GM18873 (cell line): Measurements from ENCODE around the gene MIXL1.
"Not testable (repeated sequence)": the region's sequence is repeated elsewhere in the genome, so short reads cannot be mapped to it uniquely, and the experiment has no call there.

Experiments used
- ATAC-seq: cut with Tn5 transposase; IDR thresholded peaks from one replicate; pipeline ENCODE4 v1.9.1; 2021; ENCODE audit warnings: mild to moderate bottlenecking, moderate library complexity, moderate number of reproducible peaks; ENCODE audit not compliant: unreplicated experiment, low FRiP score

The MIXL1 gene

DNA sequence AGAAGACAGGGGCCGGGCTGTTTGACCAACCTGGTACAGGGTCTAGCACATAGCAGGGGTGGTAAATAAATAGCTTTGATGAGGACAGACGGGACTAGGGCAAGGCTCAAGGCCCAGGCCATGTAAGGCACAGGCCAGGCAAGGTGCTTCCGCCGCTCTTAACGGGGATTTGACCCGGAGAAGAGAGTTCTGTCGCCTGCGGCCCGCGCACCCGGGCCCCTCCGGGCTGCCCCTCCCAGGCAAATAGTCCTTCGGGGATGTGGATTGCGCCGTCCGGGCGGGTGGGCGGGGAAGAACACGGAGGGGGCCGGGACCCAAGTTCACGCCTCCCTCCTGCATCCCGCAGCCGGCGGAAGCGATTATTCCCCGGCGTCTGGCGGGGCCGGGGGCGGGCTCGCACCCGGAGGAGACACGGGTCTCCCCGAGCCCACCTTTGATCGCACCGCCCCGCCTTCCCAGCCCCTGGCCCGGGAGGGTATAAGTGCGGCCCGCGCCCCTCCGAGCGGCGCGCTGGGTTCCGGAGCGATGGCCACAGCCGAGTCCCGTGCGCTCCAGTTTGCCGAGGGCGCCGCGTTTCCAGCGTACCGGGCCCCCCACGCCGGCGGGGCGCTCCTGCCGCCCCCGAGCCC, at the start of gene MIXL1:
Gene MIXL1 (plus strand): TSS at position 508 of the 629 bp plus-strand sequence. CDS start 18 bp downstream, at position 526.
- ATAC-seq, result peak; percentile 9

DNA sequence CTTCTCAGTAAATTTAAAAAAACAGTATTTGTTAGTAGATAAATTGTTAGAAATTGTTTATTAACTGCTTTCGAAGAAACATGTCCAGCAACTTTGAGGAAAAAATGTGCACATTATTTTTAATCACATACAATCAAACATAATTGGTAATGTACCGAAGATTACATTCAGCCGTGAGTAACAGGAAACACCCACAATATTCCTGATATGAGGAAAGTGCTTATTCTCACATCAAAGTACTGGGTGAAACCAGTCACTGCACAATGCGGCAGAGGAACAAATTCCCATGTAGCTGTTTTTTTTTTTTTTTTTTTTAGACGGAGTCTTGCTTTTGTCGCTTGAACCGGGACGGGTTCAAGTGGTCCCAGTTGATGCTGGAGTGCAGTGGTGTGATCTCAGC, 46.6 kb upstream of the MIXL1 start:
- no peak for ATAC-seq

GRCh38 chr1:226181996-226182714, 41.3 kb upstream of the MIXL1 start:
- ATAC-seq, result no peak

- no peak for ATAC-seq
Measured at GRCh38 chr1:226185141-226186036, 38.1 kb upstream of the MIXL1 start.

DNA sequence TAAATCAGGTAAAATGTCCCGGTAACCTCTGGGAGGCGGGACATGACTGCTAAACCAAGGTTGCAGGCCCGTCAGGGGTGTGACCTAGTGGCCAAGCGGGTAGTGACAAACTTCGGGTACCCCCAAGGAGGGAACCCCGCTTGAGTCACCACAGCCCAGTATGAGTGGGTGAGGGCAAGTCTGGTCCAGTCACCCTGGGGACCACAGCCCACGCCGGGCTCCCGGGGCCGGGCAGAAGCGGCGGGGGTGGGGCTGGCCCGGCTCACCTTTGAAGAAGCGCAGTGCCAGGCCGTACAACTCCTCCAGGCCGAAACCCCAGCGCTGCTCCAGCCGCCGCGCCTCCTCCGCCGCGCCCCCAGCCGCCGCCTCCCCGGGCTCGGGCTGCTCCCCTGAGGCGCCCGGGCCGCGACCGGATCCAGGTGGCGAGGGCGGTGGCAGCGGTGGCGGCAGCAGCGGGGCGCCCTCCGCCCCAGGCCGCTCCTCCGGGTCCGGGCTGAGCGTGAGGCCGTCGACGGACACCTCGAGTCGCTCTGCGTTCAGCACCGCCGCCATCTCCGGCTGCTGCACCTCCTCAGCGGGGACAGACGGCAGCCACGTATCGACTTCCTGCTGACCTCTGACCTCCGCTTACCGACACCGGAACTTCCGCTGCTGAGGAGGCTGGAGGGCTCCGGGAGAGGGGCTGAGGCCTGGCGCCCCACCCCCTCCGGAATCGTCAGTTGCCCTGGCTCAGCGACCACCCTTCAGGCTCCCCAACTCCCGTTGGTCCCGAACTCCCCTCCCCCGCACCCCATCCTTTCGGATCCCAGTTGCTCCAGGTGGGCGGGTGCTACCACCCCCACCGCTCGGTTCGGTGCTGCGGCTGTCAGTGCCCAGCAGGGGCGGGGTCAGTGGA, 37.1 kb upstream of the MIXL1 start, which contains the start of gene ACBD3:
Gene ACBD3 (minus strand): TSS at position 618 of the 895 bp plus-strand sequence. CDS start 66 bp downstream, at position 552.
- ATAC-seq, result peak; percentile 91

GRCh38 chr1:226187019-226187322, 36.5 kb upstream of the MIXL1 start:
- no peak for ATAC-seq

- ATAC-seq, result no peak
Measured at GRCh38 chr1:226187380-226187779, 36.1 kb upstream of the MIXL1 start.

- ATAC-seq, result no peak
Measured at GRCh38 chr1:226195144-226195543, 28.3 kb upstream of the MIXL1 start.

- no peak for ATAC-seq
Measured at GRCh38 chr1:226199971-226200370, 23.5 kb upstream of the MIXL1 start.

DNA sequence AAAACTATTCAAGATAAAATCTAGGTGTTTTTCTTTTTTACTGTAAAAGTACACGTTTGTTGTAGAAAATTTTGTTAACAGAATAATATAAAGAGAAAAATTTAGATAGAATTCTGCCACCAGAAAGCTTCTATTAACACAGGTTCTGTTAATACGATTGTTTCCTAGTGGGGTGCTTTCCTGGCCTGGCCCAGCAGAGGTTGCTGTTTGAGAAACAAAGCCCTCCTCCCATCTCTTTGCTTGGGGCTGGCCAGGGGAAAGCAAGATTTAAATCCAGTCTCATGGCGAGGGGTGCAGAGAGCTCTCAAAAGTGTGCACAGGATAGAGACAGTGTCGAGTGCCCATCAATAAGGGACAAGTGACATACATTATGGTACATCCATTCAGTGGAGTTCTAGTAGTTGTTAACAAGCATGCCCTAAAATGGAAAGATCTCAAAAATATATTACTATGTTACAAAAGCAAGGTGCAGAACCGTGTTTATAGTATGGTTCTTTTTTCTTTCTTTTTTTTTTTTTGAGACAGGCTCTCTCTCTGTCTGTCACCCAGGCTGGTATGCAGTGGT, 22.4 kb upstream of the MIXL1 start:
- ATAC-seq, result no peak

GRCh38 chr1:226202246-226202645, 21.2 kb upstream of the MIXL1 start:
- no peak for ATAC-seq

DNA sequence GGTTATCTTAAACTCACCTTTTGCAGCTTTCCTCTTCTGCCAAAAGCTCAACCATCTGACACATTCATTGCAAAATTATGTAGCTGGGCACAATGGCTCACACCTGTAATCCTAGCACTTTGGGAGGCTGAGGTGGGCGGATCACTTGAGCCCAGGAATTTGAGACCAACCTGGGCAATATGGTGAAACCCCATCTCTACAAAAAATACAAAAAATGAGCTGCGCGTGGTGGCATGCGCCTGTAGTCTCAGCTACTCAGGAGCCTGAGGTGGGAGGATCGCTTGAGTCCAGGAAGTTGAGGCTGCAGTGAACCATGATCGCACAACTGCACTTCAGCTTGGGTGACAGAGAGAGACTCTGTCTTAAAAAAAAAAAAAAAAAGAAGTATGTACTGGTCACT, 20.8 kb upstream of the MIXL1 start:
- ATAC-seq, result not testable (repeated sequence)

- no peak for ATAC-seq
Measured at GRCh38 chr1:226203240-226203639, 20.2 kb upstream of the MIXL1 start.

DNA sequence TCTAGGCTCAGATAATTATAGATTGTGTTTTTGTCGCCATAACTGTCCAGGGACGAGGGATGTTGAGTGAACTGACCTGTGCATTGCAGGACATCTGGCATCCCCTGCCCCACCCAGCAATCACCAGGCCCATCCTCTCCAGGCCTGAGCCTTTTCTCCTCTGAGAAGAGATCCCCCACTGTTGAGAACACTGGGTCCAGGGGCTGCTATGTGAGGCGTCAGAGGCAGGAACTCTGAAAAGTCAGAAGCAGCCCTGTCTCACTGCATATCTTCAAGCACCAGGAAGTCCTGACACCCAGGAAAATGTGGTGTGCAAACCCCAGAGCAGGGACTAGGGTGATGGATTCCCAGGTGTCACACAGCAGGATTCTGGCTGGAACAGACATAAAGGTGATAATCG, 19.8 kb upstream of the MIXL1 start:
- ATAC-seq, result no peak

- no peak for ATAC-seq
Measured at GRCh38 chr1:226204198-226204597, 19.3 kb upstream of the MIXL1 start.

GRCh38 chr1:226207048-226207447, 16.4 kb upstream of the MIXL1 start:
- no peak for ATAC-seq

DNA sequence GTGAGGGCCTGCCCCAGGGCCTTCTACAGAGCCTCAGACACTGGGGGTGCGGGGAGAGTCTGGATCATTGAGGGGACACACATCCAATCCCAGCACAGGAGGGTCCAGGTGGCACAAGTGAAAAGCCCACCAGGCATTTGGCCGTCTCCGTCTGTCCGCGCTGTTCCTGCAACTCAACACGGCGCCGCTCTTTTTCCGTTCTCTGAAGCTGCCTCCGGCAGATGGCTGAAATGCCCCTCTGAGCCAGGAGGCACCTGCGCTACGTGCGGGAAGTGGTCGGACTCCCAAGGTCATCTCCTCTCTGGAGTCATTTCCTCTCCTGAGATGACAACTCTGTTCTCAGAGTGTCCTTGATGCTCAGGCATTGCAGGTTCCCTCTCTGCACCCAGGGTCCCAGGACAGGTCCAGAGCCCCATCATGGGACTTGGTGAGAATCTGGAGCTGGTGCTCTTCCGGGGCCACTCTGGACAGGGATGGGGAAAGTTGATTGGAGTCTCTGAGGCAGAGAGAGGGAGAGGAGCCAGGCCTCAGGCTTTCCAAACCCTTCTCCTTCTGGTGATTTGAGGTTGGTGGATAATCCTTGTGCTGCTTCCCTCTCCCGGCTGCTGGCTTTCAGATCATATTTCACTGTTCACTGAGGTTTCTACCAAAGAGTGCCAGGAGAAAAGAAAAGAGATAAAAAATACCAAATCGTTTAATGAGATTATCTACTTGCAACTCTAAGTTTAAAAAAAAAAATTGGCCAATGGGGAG, 14.0 kb upstream of the MIXL1 start:
- ATAC-seq, result no peak

DNA sequence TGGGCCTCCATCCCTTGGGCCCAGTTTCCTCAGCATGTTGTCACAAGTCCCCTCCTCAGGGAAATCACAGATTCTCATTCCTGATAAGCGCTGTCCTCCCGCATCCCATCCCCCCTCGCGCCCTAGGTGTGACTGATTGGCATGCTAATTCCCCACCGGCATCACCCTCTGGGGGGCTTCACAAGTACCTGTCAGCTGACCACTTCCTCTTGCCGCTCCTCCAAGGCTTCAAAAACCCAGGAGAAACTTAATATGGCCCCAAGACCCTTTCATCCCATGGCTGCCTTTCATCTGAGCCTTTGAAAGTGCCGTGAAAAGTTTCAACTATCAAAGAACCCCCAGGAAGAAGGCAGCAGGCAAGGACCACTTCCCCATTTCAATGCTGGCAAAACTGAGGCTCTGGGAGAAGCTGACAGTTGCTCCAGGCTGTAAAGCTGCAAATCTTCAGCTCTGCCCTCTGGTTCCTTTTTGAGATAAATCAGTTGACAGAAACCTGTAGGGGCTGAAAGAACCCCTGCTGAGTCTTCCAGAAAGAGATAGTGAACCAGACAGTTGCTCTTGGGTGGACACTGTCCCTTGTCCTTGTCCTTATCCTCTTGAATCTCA, 12.8 kb upstream of the MIXL1 start:
- no peak for ATAC-seq
